H4 (cell line): Measurements from ENCODE around the gene ETHE1. TPM values are rescaled to one million over a fixed set of nuclear protein-coding genes. Genes with fewer than 3 reads are reported as not detected.
A peak's percentile ranks its signal among the peaks of the same experiment; 100 is the strongest.
"Not testable (repeated sequence)": the region's sequence is repeated elsewhere in the genome, so short reads cannot be mapped to it uniquely, and the experiment has no call there.

Experiments used
- DNase-seq: peaks from one replicate; pipeline ENCODE4 v3.0.0-alpha.2; 2015; ENCODE audit warnings: low spot score
- total RNA-seq: library from RNA; depleted of rRNA; stranded (reverse); fragments of >200 nt; shearing (Covaris generic); gene quantifications from 2 replicates; pipeline ENCODE4 v1.2.3, GENCODE V29; 2014

ETHE1 gene
- total RNA-seq, 1 experiment from 2014 or later: 33.6 TPM

- no peak for DNase-seq
These were observed 24.6 kb upstream of the ETHE1 start for GRCh38 chr19:43551399-43552197.

GRCh38 chr19:43548706-43549105 is 21.7 kb upstream of the ETHE1 start:
- no peak for DNase-seq

- not testable (repeated sequence) for DNase-seq
These were observed 20.9 kb upstream of the ETHE1 start for GRCh38 chr19:43547926-43548325.

DNA sequence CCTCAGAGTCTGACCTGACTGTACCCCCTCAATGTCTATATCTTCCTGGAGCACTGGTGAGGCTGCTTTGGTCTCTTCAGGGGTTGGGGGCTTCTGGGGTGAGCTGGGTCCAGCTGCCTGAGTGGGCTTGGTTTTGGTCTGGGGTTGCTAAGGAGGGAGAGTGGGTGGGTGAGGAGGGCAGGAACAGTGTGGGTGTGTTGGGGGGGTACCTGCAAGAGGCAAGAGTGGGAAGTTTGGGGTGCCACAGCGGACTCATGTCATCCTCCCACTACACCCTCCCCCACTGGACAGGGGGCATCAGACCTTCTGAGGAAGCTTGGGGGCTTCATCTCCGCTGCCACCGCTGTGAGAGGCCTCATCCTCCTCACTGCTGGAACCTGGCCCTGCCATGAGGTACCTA is 19.6 kb upstream of the ETHE1 start:
- no peak for DNase-seq

DNA sequence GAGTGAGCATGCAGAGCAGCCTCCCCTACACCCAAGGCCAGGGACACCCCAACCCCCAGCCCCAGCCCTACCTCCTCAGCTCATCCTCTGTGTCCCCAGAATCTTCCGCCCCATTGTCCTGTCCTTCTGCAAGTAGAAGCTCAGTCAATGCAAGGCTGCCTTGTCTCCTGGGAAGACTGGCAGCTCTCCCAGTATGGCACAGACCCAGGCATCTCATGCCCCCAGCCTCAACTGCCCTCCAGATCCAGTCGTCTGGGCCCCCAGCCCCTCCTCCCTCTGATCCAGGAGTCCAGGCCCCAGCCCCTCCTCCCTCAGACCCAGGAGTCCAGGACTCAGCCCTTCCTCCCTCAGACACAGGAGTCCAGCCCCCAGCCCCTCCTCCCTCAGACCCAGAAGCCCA is 19.0 kb upstream of the ETHE1 start:
- no peak for DNase-seq

DNA sequence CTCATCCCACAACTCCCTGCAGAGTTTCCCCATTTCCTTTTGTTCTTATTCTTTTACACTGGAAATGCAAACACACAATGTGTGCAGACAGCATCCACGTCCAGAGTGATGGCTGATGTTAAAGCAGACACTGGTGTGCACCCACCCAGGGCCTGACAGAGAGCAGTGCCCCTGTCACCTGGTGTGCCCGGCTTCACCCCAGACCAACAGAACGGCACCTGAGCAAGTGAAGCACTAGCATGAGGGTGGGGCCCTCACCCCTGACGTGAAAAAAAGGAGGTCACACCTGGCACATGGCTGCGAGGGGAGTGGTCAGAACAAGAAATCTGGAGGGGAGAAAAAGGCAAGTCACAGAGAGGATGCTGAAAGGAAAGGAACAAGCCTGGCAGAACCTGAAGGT is 18.3 kb upstream of the ETHE1 start:
- DNase-seq: no peak

GRCh38 chr19:43544077-43544476 is 17.1 kb upstream of the ETHE1 start:
- DNase-seq: no peak

GRCh38 chr19:43541920-43542650 is 15.1 kb upstream of the ETHE1 start:
- no peak for DNase-seq

DNA sequence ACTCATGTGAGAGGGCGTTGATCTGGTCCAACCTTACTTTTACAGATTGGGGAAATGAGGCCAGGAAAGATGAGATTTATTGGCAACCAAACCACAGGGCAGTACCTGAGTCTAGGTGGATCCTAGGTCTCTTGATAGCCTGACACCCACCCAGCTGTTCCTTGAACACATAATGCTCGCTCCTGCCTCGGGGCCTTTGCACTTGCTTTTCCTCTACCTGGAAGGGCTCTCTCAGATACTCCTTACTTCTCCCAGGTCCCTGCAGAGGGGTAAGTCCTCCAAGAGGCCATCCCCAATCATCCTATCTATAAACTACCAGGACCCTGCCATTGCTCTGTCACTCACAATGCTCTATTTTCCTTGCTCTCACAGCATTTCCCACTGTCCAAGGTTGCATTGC is 13.4 kb upstream of the ETHE1 start:
- DNase-seq: no peak

GRCh38 chr19:43538922-43539321 is 11.9 kb upstream of the ETHE1 start:
- no peak for DNase-seq

GRCh38 chr19:43534816-43535761 is 8.1 kb upstream of the ETHE1 start:
- DNase-seq: peak; percentile 33

DNA sequence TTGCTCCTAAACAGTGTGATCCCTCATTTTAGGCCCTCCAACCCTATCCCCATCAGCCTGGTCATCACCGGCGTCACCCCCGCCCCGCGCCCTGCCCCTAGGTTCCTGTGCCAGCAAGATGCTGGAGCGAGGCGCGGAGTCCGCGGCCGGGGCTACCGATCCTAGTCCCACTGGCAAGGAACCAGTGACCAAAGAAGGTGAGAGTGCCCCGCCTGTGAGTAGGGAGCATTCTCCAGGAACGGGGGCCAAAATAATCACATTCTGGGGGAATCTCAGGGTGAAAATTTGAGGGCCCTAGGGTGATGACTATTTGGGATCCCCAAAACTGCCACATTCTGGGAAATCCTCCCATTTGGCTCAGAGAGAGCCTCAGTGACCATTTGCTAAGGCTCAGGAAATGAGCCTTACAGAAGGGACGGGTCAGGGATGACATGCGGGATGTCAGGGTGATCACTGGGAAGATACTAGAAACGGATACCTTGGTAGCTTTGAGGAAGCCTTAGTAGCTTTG is 7.4 kb upstream of the ETHE1 start:
- DNase-seq: no peak

DNA sequence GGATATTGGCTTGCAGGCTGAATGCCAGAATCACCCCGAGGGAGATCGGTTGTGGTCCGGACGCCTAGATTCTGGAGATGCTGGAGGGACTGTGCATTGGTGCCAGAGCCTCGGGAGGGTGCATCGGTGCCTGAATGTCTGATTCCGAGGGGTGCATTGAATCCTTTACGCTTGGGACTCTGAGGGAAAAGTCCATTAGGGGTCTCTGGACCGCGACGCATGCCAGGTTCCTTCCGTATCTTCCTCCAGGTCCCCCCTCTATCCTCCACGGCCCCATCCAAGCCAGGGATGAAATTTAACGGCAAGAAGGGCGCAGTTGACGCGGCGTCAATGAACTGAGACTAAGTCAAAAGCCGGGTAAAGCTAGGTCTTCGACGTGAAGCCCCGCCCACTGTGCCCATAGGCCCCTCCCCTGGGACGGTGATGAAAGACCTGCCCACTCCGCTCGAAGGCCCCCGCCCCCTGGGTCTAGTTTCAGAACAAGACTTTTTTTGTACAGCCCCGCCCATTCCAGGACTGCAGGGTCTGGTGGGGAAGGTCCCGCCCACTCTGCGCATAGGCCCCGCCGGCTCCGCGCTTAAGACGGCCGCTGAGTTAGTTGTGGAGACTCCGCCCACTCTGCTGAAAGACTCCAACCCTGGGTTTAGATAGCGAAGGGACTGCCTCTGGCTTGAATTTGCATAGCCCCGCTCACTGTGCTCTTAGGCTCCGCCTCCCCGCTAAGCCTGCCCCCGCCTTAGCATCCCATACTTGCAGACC is 6.7 kb upstream of the ETHE1 start:
- DNase-seq: peak; percentile 93

- peak; percentile 97 for DNase-seq
These were observed 6.1 kb upstream of the ETHE1 start, which contains the start of gene ZNF575 for GRCh38 chr19:43532962-43533545. Gene ZNF575 (plus strand): TSS chr19:43533188. CDS start chr19:43534423, 1,235 bp downstream.

DNA sequence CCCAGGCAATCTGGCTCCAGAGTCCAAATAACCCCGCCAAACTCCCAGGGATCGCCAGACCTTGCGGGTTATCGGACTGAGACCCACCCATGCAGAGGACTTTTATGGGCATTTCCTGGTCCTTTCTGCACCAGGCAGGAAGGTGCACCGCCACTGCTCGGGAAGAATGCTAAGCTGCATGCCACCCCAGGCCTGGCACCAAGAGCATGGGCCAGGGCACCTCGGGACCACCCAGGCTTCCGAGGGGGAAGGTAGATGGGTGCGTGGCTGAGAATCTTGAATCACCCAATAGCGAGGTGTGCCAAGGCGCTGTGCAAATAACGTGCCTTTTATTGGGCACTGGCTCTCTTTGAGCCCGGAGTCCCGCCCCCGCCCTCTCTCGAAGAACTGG is 5.6 kb upstream of the ETHE1 start:
- peak; percentile 36 for DNase-seq

DNA sequence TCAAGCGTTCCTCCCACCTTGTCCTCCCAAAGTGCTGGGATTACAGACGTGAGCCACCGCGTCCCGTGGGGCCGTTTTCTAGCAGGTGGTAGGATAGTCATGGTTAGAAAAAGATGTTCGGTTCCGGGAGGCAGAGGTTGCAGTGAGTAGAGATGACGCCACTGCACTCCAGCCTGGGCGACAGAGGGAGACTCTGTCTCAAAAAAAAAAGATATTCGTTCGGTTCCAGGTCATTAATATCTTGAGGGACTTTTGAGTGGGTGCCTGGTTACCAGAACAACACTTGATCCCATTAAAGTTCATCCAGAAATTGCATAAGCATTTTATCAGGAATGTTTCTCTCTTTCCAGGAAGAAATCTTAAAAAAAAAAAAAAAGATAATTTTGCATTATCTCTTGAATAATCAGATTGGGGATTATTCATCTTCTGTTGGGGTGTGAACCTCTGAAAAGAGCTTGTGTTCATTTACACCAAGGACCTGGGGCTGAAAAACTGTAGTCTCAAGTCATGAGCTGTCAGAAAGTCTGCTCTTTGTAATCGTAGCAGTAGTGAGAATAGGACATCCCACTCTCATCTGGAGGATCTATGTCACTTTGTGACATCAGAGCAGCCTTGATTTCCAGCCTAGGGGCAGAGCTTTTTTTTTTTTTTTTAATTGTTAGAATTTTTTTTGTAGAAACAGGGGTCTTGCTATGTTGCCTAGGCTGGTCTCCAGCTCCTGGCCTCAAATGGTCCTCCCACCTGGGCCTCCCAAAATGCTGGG is 1.0 kb upstream of the ETHE1 start:
- no peak for DNase-seq

GRCh38 chr19:43525836-43526771 is 897 bp downstream of the ETHE1 start:
- no peak for DNase-seq

DNA sequence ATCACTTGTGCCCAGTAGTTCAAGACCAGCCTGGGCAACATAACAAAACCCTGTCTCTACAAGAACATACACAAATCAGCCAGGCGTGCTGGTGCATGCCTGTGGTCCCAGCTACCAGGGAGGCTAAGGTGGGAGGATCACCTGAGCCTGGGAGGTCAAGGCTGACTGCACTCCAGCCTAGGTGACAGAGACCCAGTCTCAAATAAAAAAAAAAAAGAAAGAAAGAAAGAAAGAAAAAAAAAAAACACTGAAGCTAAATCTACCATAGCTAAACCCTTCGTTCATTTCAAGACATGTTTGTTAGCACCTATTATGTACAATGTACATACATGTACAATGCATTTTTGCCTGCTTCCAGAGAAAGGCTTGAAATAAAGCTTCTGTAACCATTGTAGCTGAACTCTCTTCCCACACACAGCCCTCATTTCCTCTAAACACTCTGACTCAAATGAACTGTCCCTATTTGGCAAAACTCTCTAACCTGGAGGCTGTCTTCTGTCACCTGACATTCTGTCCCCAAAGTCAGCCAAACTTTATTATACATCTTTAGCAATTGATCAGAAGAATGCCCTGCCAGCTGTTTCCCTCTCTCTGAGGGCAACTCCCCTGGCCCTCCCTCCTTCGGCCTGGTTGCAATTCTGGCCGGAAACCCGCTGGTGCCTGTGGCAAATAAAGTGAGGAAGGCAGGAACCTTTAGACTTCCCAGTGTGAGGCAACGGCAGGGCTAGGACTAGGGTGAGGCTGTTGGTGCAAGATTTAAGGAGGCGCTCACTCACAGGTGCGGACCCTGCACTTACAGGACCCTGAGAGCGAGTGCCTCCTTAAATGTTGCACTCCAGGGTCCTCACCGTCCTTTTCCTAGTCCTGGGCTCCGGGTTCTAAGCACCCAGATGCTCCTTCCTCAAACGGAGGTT is 1.8 kb downstream of the ETHE1 start:
- DNase-seq: peak; percentile 49
